ENCODE measurements around the gene PPM1E. TPM values are rescaled to one million over a fixed set of nuclear protein-coding genes. Genes with fewer than 3 reads are reported as not detected.

The PPM1E gene
- under 1 TPM in 1 of 4 donors, not detected in 3; 0.14 TPM for total RNA-seq

GRCh38 chr17:58755577-58756245 is at the start of gene PPM1E:
PPM1E (plus strand) TSS chr17:58755854.
- Histone ChIP-seq H3K36me3 (no peaks in the 10 kb centered on the region), H3K9me3 (no peaks in the 10 kb centered on the region), H3K27me3 (peaks cover 68% of the 10 kb centered on the region), H3K4me1 (peaks cover 0 to 18% (median 18%) of the 10 kb centered on the region in 4 donors), H3K4me3 (peak within 1 kb of the TSS; percentile 13 to 62 (median 46)), H3K27ac (no peak within 1 kb of the TSS)
- intact Hi-C loops (cut with DNase I; ENCODE audit: low total_unique reads) (no loop called here), in situ Hi-C loops (cut with MboI; ENCODE audit: low pct_ligation_motif_present in 1 of 4, low pct_unique_long_range_greater_than_20kb in 1 of 4, low sequenced_read_pairs in 3 of 4) (no loop called here)
- TF ChIP-seq EP300 (IDR thresholded peaks at IDR 0.05; ENCODE audit: low read depth) (no peak), POLR2A (IDR thresholded peaks at IDR 0.05) (no peak), POLR2AphosphoS5 (IDR thresholded peaks at IDR 0.05) (no peak), CTCF (IDR thresholded peaks at IDR 0.05) (no peak)
- 4% methylated on average over 25 of the region's 71 CpGs; no CpG with 5 or more reads in 1 of the 2 donors for WGBS, 2 donors (ENCODE audit: low coverage in 1 of 2)
- peak; percentile 12 for DNase-seq

GRCh38 chr17:58706351-58707140 is 49.1 kb upstream of the PPM1E start:
- Histone ChIP-seq H3K27me3 (no peaks in the 10 kb centered on the region), H3K9me3 (no peaks in the 10 kb centered on the region), H3K4me3 (no peak overlapping the region), H3K4me1 (no peaks in the 10 kb centered on the region), H3K27ac (no peak overlapping the region), H3K36me3 (no peaks in the 10 kb centered on the region)
- 69 to 72% methylated on average over 3 of the region's 3 CpGs for WGBS, 2 donors (ENCODE audit: low coverage in 1 of 2)
- intact Hi-C loops (cut with DNase I; ENCODE audit: low total_unique reads), result no loop called here
- TF ChIP-seq POLR2AphosphoS5 (IDR thresholded peaks at IDR 0.05) (no peak), EP300 (IDR thresholded peaks at IDR 0.05; ENCODE audit: low read depth) (no peak), CTCF (IDR thresholded peaks at IDR 0.05) (no peak), POLR2A (IDR thresholded peaks at IDR 0.05) (no peak)
- in situ Hi-C loops (cut with MboI; ENCODE audit: low pct_ligation_motif_present in 1 of 4, low pct_unique_long_range_greater_than_20kb in 1 of 4, low sequenced_read_pairs in 3 of 4), result loop anchor here in 1 of 4 donors (10.0 kb wide), 1 partner anchor 298 kb away; no protein-coding TSS in a partner anchor
- DNase-seq, result no peak

GRCh38 chr17:58710948-58711552 is 44.6 kb upstream of the PPM1E start:
- Histone ChIP-seq H3K9me3 (no peaks in the 10 kb centered on the region), H3K27ac (no peak overlapping the region), H3K27me3 (no peaks in the 10 kb centered on the region), H3K36me3 (no peaks in the 10 kb centered on the region), H3K4me1 (no peaks in the 10 kb centered on the region), H3K4me3 (no peak overlapping the region)
- WGBS, 2 donors (ENCODE audit: low coverage in 1 of 2), result 53 to 67% methylated on average over 3 to 4 of the region's 4 CpGs
- in situ Hi-C loops (cut with MboI; ENCODE audit: low pct_ligation_motif_present in 1 of 4, low pct_unique_long_range_greater_than_20kb in 1 of 4, low sequenced_read_pairs in 3 of 4), result loop anchor here in 3 of 4 donors (5.0 to 10.0 kb wide), 4 partner anchors 186 to 304 kb away; no protein-coding TSS in a partner anchor
- TF ChIP-seq EP300 (IDR thresholded peaks at IDR 0.05; ENCODE audit: low read depth), result no peak
- TF ChIP-seq CTCF (IDR thresholded peaks at IDR 0.05), result peak; percentile 62 to 73 (median 64)
- peak; percentile 10 for DNase-seq
- intact Hi-C loops (cut with DNase I; ENCODE audit: low total_unique reads), result loop anchor here (5.0 kb wide), 1 partner anchor 291 kb away; no protein-coding TSS in a partner anchor

GRCh38 chr17:58722274-58722673 is 33.4 kb upstream of the PPM1E start:
- 97 to 100% methylated on average over 1 of the region's 1 CpG for WGBS, 2 donors (ENCODE audit: low coverage in 1 of 2)
- H3K4me3 ChIP-seq, result no peak overlapping the region
- TF ChIP-seq POLR2AphosphoS5 (IDR thresholded peaks at IDR 0.05) (no peak), EP300 (IDR thresholded peaks at IDR 0.05; ENCODE audit: low read depth) (no peak)
- no peak overlapping the region for H3K27ac ChIP-seq
- H3K4me1 ChIP-seq, result no peaks in the 10 kb centered on the region
- in situ Hi-C loops (cut with MboI; ENCODE audit: low pct_ligation_motif_present in 1 of 4, low pct_unique_long_range_greater_than_20kb in 1 of 4, low sequenced_read_pairs in 3 of 4), result no loop called here
- no peaks in the 10 kb centered on the region for H3K36me3 ChIP-seq
- no peak for DNase-seq
- H3K9me3 ChIP-seq, result no peaks in the 10 kb centered on the region
- no peaks in the 10 kb centered on the region for H3K27me3 ChIP-seq
- intact Hi-C loops (cut with DNase I; ENCODE audit: low total_unique reads), result no loop called here

Data from transverse colon (tissue), 4 donors.